RPMI7951 (cell line): ENCODE data around the gene SLC17A4. TPM values are rescaled to one million over a fixed set of nuclear protein-coding genes. Genes with fewer than 3 reads are reported as not detected.
"Not testable (repeated sequence)": the region's sequence is repeated elsewhere in the genome, so short reads cannot be mapped to it uniquely, and the experiment has no call there.

Experiments used
- DNase-seq: peaks from one replicate; pipeline ENCODE4 v3.0.0-alpha.2; 2012; ENCODE audit warnings: low read depth
- total RNA-seq: library from RNA; depleted of rRNA; stranded (reverse); fragments of >200 nt; shearing (Covaris generic); gene quantifications from 2 replicates; pipeline ENCODE4 v1.2.3, GENCODE V29; 2014

Gene SLC17A4
- total RNA-seq, 1 experiment from 2014 or later, result not detected

DNA sequence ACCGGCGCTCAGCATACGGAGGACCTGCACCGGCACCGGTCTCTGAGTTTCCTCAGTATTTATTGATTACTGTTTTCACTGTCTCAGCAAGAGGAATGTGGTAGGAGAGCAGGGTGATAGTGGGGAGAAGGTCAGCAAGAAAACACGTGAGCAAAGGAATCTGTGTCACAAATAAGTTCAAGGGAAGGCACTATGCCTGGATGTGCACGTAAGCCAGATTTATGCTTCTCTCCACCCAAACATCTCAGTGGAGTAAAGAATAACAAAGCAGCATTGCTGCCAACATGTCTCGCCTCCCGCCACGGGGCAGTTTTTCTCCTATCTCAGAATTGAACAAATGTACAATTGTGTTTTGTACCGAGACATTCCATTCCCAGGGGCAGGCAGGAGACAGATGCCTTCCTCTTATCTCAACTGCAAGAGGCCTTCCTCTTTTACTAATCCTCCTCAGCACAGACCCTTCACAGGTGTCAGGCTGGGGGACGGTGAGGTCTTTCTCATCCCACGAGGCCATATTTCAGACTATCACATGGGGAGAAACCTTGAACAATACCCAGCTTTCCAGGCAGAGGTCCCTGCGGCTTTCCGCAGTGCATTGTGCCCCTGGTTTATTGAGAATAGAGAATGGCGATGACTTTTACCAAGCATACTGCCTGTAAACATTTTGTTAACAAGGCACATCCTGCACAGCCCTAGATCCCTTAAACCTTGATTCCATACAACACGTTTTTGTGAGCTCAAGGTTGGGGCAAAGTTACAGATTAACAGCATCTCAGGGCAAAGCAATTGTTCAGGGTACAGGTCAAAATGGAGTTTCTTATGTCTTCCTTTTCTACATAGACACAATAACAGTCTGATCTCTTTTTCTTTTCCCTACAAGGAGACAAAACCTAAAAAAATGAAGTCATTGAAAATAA, 5.7 kb upstream of the SLC17A4 start:
- not testable (repeated sequence) for DNase-seq

DNA sequence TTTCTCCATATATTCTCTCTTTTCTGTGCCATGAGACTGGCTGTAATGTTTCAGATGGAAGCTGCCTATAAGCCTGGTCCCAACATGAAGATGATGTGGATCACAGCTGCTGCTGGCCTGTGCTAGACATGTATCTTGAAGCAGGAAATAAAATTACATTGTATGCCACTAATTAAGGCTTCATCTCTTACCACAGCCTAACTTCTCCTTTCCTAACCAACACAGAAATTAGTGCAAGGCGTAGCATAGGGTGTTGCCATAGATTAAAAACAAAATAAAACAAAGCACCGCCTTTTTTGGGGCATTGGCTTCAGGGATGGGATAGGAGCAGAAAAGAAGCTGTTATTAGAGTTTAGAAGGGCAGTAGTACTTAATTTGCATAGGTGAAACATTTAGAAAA, 4.7 kb upstream of the SLC17A4 start:
- no peak for DNase-seq

DNA sequence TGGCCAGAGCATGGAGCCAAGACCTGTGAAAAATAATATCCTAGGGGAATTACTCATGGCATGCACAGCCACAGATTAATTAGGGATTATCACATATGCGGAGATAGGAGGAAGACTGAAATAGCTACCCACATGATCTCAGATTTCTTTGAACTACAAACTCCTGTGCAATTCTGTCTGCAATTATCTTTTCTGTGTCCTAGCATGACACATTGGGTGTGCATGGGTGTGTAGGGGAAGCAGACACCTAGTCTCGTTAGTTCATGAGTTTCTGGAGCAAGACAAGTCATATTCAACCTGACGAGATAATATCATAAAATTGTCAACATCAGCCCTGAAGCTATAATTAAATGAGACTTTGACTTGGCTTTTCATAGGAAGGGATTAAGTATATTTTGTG, 3.6 kb upstream of the SLC17A4 start:
- no peak for DNase-seq

DNA sequence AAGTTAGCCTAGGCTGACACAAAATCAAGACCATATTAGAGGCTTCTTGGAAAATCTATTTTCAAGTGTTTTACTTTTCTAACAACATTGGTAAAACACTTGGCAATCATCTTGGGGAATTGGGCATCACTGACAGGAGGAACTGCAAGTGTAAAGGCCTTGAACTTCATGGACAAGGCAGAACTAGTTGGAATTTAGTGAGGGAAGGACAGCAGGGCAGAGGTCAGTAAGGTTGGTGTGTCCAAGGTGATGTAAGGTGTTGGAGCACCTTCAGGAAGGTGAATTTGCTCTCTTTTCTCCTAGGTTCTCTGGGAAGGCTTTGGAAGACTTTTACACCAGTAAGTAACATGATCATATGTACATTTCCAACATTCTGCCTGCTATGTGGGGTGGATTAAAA, 1.5 kb upstream of the SLC17A4 start:
- DNase-seq, result no peak

DNA sequence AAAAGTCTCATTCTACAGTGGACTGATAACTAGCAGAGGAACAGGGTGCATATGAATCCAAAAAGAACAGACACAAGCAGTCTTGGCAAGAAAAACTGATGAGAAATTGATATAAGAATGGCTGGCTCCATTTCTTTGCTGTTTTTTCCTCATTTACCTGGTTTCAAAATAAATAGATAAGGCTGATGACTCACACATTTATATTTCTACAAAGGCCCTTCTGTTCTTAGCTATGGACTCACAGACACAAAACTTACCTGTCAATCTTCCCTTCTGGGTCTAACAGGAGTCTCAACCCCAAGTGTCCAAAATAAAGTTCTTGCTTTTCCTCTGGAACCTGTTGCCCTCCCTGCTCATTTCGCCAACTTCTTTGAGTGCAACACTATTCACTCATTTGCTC, 941 bp downstream of the SLC17A4 start:
- DNase-seq, result no peak

DNA sequence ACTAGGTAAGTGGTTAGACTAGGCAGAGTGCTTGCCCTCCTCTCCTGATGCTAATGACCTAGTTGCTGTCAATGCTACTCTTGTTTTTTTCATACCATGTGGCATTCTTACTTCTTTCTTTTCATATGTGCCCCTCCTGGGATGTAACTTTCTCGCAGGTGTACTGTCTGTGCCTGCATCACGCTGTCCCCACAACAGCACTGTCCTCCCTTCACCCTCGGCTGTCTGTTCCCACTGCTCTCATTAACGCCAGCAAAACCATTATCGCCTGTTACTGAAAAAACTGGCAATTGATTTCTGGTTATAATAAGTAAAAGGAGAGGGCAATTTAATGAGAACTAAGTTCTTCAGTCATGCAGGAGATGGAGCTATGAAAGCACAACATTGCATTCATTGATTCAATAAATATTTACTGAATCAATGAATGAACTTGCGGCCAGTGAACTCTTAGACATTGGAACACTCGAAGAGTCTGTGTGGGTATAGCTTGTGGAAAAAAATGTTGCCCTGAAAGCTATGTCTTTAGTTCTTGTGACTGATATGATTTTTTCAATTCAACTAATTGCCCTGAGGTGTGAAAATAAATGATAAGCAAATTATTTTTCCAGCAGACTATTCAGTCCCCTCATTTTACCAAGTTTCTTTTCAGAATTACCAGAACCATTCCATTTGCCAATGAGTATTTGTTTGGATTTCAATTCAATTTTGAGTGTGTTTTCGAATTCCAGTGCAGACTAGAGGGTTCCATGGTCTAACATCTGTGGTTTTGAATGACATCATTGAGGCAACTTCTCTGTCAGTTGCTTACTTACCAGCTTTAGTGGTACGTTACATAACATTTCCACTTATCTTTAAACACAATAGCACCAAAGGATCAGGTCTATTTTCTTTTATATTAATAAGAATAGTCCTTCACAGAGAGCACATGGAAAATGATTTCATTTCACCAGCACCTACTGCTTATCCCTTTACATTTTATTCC, 2.1 kb downstream of the SLC17A4 start:
- no peak for DNase-seq

- no peak for DNase-seq
Measured at GRCh38 chr6:25757936-25758642, 3.5 kb downstream of the SLC17A4 start.

- no peak for DNase-seq
Measured at GRCh38 chr6:25764611-25765010, 10.1 kb downstream of the SLC17A4 start.

- DNase-seq, result no peak
Measured at GRCh38 chr6:25768566-25768965, 14.0 kb downstream of the SLC17A4 start.

DNA sequence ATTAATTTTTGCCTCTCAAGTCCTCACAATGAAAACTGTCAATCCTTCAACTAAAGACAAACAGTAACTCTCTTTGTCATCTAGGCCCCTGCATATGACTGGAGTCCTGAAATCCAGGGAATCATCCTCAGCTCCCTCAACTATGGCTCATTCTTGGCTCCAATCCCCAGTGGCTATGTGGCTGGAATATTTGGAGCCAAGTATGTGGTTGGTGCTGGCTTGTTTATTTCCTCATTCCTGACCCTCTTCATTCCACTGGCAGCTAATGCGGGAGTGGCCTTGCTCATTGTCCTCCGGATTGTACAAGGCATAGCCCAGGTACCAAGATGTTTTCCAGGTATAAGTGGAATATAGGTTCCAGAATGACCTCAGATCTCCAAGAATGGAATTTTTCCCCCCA, 15.4 kb downstream of the SLC17A4 start:
- DNase-seq, result peak; percentile 35

DNA sequence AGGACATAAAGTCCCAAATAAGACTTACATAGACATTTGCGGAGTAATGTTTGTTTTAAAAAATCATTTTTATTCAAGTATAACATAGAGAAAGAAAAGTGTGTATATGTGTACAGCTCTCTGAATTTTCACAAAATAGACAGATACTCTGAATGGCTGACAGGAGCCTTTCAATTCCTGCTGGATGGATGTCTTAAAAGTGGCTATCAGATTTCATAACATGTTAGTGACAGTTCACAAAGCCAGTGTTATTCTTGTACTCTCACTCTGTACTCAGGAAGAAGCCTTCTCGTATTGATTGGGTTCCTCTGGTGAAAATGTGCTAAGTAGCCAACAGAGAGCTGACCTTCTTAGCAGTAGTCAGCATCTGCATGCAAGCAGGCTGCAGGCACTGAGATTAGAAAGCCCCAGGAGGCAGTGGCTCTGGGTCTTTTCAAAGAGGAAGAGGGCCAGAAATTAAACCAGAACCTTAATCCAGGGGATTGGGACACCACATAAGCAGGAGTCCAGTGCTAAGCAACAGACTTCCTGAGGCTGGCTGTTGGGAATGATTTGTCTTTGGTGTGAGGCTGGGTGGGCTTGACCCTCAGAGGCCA, 19.7 kb downstream of the SLC17A4 start:
- DNase-seq, result no peak

DNA sequence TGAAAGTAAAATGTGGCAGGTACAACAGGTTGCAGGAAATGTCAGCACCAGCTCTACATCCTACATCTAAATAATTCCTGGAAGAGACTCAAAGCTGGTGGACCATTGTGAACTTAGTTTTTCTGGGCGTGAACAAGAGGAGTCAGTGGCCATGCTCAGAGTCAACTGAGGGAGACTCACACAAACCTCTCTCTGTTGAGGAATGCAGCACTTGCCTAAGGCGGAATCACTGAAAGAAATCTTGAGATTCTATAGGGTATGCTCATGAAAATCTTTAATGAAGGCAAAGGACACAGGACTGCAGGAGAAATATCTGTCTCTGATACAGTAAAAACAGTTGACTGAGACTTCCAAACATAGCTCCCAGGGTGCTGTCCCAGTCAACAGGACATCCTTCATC, 22.5 kb downstream of the SLC17A4 start:
- peak; percentile 5 for DNase-seq

DNA sequence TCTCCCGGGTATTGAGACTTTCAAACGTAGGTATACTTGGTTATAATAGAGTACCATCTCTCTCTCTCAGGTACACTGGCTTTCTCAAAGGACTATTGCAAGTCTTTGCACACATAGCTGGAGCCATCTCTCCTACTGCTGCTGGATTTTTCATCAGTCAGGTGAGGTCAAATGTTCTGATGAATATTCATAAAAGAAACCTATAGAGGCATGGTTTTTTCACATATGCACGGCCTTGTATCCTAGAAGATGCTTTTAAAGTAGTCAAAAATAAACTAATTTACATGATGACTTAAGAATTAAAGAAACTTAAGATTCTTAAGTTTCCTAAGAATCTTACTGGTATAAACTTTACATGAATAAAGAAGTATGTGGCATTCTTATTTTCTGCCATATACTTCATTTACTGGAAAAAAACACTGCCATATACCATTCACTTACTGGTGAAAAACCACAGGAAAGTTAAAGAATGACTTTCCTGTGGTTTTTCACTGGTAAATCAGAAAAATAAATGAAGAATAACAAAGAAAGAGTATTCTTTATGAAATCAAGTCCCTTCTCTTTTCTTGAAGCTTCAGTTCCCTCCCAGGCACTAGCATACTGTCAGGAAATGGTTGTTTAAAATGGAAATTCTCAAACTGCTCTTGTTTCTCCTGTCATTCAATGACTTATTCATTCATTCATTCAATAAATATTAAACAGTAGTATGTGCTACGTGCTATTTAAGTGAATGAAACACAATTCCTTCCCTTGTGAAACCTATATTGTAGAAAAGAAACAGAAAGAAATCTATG, 23.5 kb downstream of the SLC17A4 start:
- DNase-seq, result no peak

- no peak for DNase-seq
Measured at GRCh38 chr6:25781134-25781533, 26.6 kb downstream of the SLC17A4 start.

DNA sequence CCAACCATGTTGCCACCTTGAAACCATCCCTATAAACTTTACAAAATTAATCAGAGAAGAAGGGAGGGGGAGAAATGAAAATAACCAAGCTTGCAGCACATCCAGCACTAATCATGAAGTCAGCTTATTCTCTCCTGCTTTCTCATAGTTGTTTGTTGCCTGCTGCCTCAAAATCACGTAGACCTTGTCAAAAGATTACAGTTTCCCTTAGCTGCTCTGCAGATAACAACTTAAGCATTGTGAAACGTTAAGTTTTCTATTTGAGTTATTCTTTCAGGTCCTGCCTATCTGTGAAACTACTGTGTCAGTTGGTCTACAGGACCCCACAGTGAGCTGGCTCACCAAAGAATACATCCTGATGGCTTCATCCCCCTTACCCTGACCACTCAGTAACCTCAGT, 32.9 kb downstream of the SLC17A4 start:
- no peak for DNase-seq

DNA sequence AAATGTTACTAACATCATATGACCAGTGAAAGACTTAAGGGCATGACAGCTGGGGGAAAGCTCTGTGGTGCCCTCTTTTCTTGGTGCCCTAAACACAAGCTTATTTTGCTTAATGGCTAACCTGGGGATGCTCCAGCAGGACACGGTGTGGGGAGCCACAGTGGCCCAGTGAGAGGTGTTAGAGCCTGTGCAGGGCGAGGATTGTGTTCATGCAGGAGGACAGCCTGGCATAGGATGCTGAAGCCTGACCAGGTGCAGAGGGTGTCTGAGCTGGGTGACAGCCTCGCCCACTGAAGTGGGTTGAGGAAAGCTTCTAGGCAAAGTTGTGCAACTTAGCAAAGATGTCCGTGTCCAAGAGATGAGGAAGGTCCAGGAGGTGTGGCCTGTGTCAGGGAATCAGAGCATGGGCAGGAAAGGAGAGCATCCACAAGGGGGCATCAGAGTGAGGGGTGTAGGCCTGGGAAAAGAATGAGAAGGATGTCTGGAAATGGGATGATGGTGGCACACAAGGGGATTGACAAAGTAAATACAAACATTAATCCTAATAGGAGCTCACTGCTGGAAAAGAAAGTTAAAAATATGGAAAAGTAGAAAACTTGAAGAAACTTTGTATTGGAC, 33.9 kb downstream of the SLC17A4 start:
- peak; percentile 52 for DNase-seq

GRCh38 chr6:25789475-25789874, 34.9 kb downstream of the SLC17A4 start:
- DNase-seq, result no peak

GRCh38 chr6:25792016-25792415, 37.5 kb downstream of the SLC17A4 start:
- no peak for DNase-seq

DNA sequence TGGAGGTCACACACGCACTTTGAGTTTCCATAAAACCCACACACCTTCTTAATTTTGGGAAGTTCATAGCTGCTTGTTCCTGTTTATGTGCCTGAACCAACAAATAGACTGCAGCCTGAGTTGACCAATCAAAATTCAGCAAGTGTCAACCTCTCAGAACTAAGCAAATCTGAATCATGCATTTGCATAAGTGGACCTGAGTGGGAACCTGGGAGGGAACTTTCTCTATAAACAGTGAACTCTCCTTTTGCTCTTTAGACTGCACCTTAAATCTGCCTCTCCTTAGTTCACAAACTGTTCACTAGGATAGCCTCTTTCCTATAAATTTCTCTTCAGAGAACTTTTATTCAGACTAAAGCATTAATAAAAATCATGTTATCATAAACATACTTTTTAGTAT, 39.4 kb downstream of the SLC17A4 start:
- no peak for DNase-seq

GRCh38 chr6:25794784-25795183, 40.2 kb downstream of the SLC17A4 start:
- DNase-seq, result no peak
